Esophagus squamous epithelium (tissue), 4 donors: ENCODE measurements around the gene SLC2A13.

Experiments
- CTCF ChIP-seq, 6 experiments: fragments of 450-650 bp in 4 of 6; fragments of 200-600 bp in 2 of 6; sonication (generic) in 2 of 6; IDR thresholded peaks; one replicate each; pipeline ENCODE4 v1.5.1; 2016 to 2019; ENCODE audit warnings: antibody characterized with exemption in 6 of 6, mild to moderate bottlenecking in 4 of 6, moderate library complexity in 4 of 6
- POLR2A ChIP-seq, 4 donors: fragments of 450-650 bp; IDR thresholded peaks; one replicate each; pipeline ENCODE4 v1.6.1; 2017; ENCODE audit warnings: antibody characterized with exemption in 4 of 4, mild to moderate bottlenecking in 4 of 4, moderate library complexity in 3 of 4

GRCh38 chr12:39804898-39805297 lies 301.0 kb downstream of the SLC2A13 start:
- TF ChIP-seq CTCF (IDR thresholded peaks at IDR 0.05) (no peak), POLR2A (IDR thresholded peaks at IDR 0.05) (no peak)
